Activated CD4-positive, alpha-beta T cell treated with anti-CD3 and anti-CD28 coated beads, Interleukin-2, amount 10 ng/mL, durations not matched to agents 24 days and 14 days (primary cell): ENCODE measurements around the gene CDH24. TPM values are rescaled to one million over a fixed set of nuclear protein-coding genes. Genes with fewer than 3 reads are reported as not detected.
"Not testable (repeated sequence)": the region's sequence is repeated elsewhere in the genome, so short reads cannot be mapped to it uniquely, and the experiment has no call there.

Source experiments
- DNase-seq: peaks from one replicate; pipeline ENCODE4 v3.0.0; 2022
- H3K27ac Mint-ChIP-seq: one replicate; pipeline ENCODE4 v1.8.0; 2022; ENCODE audit warnings: mild to moderate bottlenecking, mixed read lengths
- H3K27me3 Mint-ChIP-seq: one replicate; pipeline ENCODE4 v1.8.0; 2022; ENCODE audit warnings: mixed read lengths
- H3K36me3 Mint-ChIP-seq: one replicate; pipeline ENCODE4 v1.8.0; 2022; ENCODE audit warnings: low read depth, mild to moderate bottlenecking, mixed read lengths
- H3K4me1 Mint-ChIP-seq: one replicate; pipeline ENCODE4 v1.8.0; 2021; ENCODE audit warnings: mixed read lengths
- H3K4me3 Mint-ChIP-seq: one replicate; pipeline ENCODE4 v1.8.0; 2022; ENCODE audit warnings: mild to moderate bottlenecking, moderate library complexity, mixed read lengths
- H3K9me3 Mint-ChIP-seq: one replicate; pipeline ENCODE4 v1.8.0; 2021; ENCODE audit warnings: mixed read lengths
- intact Hi-C: fragments of 100-400 bp; cut with micrococcal nuclease; formaldehyde crosslinking; loops from one replicate; pipeline ENCODE4 v1.15.1; 2023
- total RNA-seq: library from RNA; stranded (reverse); gene quantifications from 2 replicates; pipeline ENCODE4 v1.2.3, GENCODE V29; 2022

The CDH24 gene
- total RNA-seq, 1 donor from 2014 or later, result 1.6 TPM

GRCh38 chr14:23020143-23021128 lies 36.9 kb downstream of the CDH24 start:
- H3K4me3 Mint-ChIP-seq, result no peak overlapping the region
- peaks cover 37% of the 10 kb centered on the region for H3K4me1 Mint-ChIP-seq
- no peaks in the 10 kb centered on the region for H3K9me3 Mint-ChIP-seq
- peaks cover 27% of the 10 kb centered on the region for H3K36me3 Mint-ChIP-seq
- no peak overlapping the region for H3K27ac Mint-ChIP-seq
- H3K27me3 Mint-ChIP-seq, result no peaks in the 10 kb centered on the region
- intact Hi-C loops, result no loop called here
- DNase-seq, result no peak

DNA sequence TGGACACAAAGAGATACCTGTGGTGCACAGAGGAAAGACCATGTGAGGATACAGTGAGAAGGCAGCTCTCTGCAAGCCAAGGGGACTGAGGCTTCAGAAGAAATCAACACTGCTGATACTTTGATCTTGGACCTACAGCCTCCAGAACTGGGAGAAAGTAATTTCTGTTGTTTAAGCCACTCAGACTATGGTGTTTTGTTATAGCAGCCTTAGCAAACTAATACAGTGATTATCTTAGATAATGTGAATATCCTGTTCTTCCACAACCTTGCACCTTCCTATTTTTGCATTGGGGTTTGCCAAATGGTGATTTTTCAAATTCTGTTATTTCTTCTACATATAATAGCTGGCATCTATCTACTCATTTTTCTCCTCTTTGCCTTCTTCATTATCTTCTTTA lies 39.2 kb downstream of the CDH24 start:
- DNase-seq, result no peak
- Mint-ChIP-seq H3K36me3 (peaks cover 9% of the 10 kb centered on the region), H3K4me1 (peaks cover 19% of the 10 kb centered on the region), H3K27me3 (no peaks in the 10 kb centered on the region), H3K4me3 (no peak overlapping the region), H3K9me3 (no peaks in the 10 kb centered on the region), H3K27ac (no peak overlapping the region)
- intact Hi-C loops, result no loop called here

DNA sequence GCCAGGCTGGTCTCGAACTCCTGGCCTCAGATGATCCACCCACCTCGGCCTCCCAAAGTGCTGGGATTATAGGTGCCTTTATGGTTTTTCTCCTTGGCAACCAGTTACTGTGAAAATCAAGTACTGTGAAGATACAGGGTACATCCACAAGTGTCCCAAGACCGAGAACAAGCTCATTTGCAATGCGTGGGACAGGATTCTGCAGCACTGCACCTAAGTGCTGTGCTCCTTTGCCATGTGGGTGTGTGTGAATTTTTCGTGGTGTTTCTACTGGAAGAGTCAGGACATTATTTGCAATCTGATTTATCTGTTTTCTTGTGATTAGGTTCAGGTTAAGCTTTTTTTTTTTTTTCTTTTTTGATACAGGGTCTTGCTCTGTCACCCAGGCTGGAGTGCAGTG lies 40.2 kb downstream of the CDH24 start:
- no peaks in the 10 kb centered on the region for H3K9me3 Mint-ChIP-seq
- DNase-seq, result no peak
- H3K4me1 Mint-ChIP-seq, result peaks cover 14% of the 10 kb centered on the region
- H3K4me3 Mint-ChIP-seq, result no peak overlapping the region
- intact Hi-C loops, result no loop called here
- H3K27me3 Mint-ChIP-seq, result no peaks in the 10 kb centered on the region
- no peak overlapping the region for H3K27ac Mint-ChIP-seq
- H3K36me3 Mint-ChIP-seq, result peaks cover 4% of the 10 kb centered on the region

GRCh38 chr14:23015618-23016017 lies 41.7 kb downstream of the CDH24 start:
- Mint-ChIP-seq H3K4me1 (peaks cover 8% of the 10 kb centered on the region), H3K36me3 (peaks cover 2% of the 10 kb centered on the region), H3K9me3 (no peaks in the 10 kb centered on the region), H3K27me3 (no peaks in the 10 kb centered on the region), H3K4me3 (peak overlapping the region; percentile 42), H3K27ac (peak overlapping the region; percentile 1)
- intact Hi-C loops, result no loop called here
- DNase-seq, result no peak

DNA sequence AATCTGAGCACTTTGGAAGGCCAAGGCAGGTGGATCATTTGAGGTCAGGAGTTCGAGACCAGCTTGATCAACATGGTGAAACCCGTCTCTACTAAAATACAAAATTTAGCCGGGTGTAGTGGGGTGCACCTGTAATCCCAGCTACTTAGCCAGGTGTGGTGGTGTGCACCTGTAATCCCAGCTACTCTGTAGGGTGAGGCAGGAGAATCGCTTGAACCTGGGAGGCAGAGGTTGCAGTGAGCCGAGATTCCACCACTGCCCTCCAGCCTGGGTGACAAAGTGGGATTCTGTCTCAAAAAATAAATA lies 43.6 kb downstream of the CDH24 start:
- not testable (repeated sequence) for H3K9me3 Mint-ChIP-seq

DNA sequence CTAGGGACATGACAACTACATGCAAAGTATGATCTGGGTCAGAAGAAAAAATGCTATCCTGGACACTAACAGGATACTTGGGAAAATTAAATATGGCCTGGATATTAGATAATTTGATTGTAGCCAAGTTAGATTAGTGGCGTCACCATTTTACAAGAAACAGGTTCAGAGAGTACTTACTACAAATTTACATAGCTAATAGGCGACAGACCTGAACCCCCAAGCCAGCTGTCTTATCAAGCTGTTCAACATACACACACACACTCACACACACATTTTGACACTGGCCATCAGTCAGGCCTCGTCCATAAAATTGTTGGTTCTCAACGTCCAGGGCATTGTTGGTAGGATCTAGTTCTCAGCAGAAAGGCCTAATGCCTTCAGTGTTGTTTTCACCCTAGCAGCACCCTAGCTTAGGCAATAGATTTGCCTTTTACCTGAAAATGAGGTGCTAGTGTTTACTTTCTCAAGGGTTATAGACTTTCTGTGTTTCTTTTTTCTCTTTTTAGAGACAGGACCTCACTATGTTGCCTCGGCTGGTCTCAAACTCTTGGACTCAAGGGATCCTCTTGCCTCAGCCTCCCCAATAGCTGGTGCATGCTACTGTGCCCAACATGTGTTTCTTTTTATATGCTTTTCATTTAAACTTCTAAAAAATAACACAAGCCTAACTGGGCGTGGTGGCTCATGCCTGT lies 44.1 kb downstream of the CDH24 start:
- Mint-ChIP-seq H3K4me1 (peaks cover 20% of the 10 kb centered on the region), H3K27me3 (no peaks in the 10 kb centered on the region), H3K9me3 (no peaks in the 10 kb centered on the region), H3K27ac (no peak overlapping the region), H3K36me3 (peaks cover 2% of the 10 kb centered on the region), H3K4me3 (no peak overlapping the region)
- intact Hi-C loops, result no loop called here
- DNase-seq, result no peak

More for the DNA sequence above, 43.6 kb downstream of the CDH24 start:
- H3K27me3 Mint-ChIP-seq, H3K27ac Mint-ChIP-seq, H3K4me3 Mint-ChIP-seq, H3K36me3 Mint-ChIP-seq, DNase-seq, intact Hi-C loops: not testable (repeated sequence)
- H3K4me1 Mint-ChIP-seq, result peaks cover 16% of the 10 kb centered on the region

DNA sequence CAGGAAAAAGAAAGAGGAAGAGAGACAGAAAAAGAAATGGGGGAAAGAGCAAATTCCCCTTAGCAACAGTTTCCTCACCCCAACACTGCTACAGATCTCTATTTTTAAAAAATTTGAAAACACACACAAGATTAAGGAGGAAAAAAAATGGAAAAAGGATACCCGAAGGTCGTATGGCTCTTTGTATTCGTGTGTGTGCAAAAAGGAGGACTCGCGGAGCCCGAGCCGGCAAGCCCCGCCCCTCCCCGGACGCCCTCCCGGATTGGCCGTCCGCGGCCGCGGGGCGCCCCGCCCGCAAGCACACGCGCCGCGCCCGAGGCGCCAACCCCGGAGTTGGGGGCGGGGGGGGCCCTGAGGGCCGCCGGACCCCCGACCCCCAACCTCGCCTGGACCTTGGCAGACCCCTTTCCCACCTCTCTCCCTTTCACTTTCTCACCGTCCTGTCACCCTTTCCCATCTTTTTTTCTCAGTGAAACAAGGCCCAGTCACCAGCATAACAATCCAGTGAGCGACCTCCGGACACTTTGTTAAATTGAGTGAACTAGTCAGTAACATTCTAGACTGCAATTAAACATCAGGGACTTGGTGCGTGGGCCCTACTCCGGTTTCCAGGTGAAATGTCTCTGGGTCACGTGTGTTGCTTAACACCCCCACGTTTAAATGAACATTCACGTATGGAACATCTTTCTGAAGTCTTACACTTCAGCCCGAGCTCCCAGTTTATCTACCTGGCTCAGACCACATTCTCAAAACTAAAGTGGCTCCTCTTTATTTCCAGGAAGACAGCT lies 47.2 kb downstream of the CDH24 start, which contains the start of gene C14orf93:
Gene C14orf93, minus strand, starts transcription at position 205 of the 788 bp plus-strand sequence. CDS start 11,120 bp downstream, outside the sequence.
- peak; percentile 95 for DNase-seq
- H3K27me3 Mint-ChIP-seq, result no peaks in the 10 kb centered on the region
- H3K36me3 Mint-ChIP-seq, result no peaks in the 10 kb centered on the region
- intact Hi-C loops, result loop anchor here (1.0 to 5.0 kb wide), 2 partner anchors 47 to 81 kb away; partner anchors contain the start of genes CDH24 and PRMT5
- no peaks in the 10 kb centered on the region for H3K9me3 Mint-ChIP-seq
- peak within 1 kb of the TSS; percentile 90 for H3K4me3 Mint-ChIP-seq
- peaks cover 33% of the 10 kb centered on the region for H3K4me1 Mint-ChIP-seq
- H3K27ac Mint-ChIP-seq, result peak within 1 kb of the TSS; percentile 95

DNA sequence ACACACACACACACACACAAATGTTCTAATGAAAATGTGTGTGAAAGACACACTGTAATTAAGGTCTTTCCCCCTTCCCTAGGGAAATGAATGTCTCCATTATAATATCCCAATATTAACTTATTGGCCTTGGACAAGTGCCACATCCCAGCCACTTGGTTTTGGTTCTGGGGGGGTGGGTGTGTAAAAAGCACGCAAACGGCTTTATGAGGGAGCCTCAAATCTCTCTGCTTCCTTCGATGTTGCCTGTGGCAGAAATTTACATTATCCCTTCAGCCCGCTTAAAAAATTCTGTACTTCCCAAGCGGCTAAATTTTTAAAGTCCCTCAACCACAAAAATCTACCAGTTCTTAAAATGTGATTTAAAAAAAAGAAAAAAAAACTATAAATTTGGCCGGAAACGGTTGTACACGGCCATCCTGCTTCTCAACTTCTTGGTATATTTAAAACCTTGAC lies 47.8 kb downstream of the CDH24 start:
- intact Hi-C loops, result loop anchor here (5.0 kb wide), 1 partner anchor 48 kb away; the partner anchor contains the start of gene CDH24
- DNase-seq, result peak; percentile 63
- Mint-ChIP-seq H3K4me3 (peak overlapping the region; percentile 90), H3K9me3 (no peaks in the 10 kb centered on the region), H3K27me3 (no peaks in the 10 kb centered on the region), H3K36me3 (no peaks in the 10 kb centered on the region), H3K4me1 (peaks cover 36% of the 10 kb centered on the region), H3K27ac (peak overlapping the region; percentile 91)

GRCh38 chr14:23008831-23009230 lies 48.5 kb downstream of the CDH24 start:
- intact Hi-C loops, result loop anchor here (5.0 kb wide), 1 partner anchor 48 kb away; the partner anchor contains the start of gene CDH24
- peaks cover 36% of the 10 kb centered on the region for H3K4me1 Mint-ChIP-seq
- DNase-seq, result no peak
- H3K36me3 Mint-ChIP-seq, result no peaks in the 10 kb centered on the region
- no peaks in the 10 kb centered on the region for H3K9me3 Mint-ChIP-seq
- peak overlapping the region; percentile 95 for H3K27ac Mint-ChIP-seq
- H3K27me3 Mint-ChIP-seq, result no peaks in the 10 kb centered on the region
- peak overlapping the region; percentile 90 for H3K4me3 Mint-ChIP-seq

GRCh38 chr14:23006544-23007419 lies 50.5 kb downstream of the CDH24 start:
- Mint-ChIP-seq H3K36me3 (no peaks in the 10 kb centered on the region), H3K4me1 (peaks cover 36% of the 10 kb centered on the region), H3K9me3 (no peaks in the 10 kb centered on the region), H3K27me3 (no peaks in the 10 kb centered on the region), H3K27ac (peak overlapping the region; percentile 95), H3K4me3 (peak overlapping the region; percentile 92)
- DNase-seq, result peak; percentile 99
- intact Hi-C loops, result loop anchor here (1.0 to 5.0 kb wide), 5 partner anchors 20 to 418 kb away; partner anchors contain the start of genes CDH24, DAD1 and LRP10

DNA sequence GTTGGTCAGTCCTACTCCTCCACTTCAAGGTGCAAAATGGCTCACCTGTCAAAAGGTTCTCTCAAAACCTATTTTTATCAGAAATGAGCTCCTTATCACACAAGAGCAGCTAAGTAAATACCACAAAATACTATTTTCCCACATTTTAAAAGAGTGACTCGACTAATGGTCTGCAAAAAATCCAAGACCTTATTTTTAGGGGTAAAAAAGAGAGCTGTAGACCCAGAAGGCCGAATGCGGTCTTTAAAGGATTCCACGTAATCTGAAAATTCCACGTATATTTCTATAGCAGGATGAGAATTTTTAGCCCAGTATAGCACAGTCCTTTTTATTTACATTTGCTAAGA lies 51.2 kb downstream of the CDH24 start:
- H3K27me3 Mint-ChIP-seq, result no peaks in the 10 kb centered on the region
- no peaks in the 10 kb centered on the region for H3K36me3 Mint-ChIP-seq
- peaks cover 34% of the 10 kb centered on the region for H3K4me1 Mint-ChIP-seq
- H3K9me3 Mint-ChIP-seq, result no peaks in the 10 kb centered on the region
- peak overlapping the region; percentile 95 for H3K27ac Mint-ChIP-seq
- no peak for DNase-seq
- H3K4me3 Mint-ChIP-seq, result peak overlapping the region; percentile 92
- intact Hi-C loops, result loop anchor here (2.0 to 5.0 kb wide), 3 partner anchors 51 to 417 kb away; partner anchors contain the start of genes CDH24, DAD1 and LRP10

- peaks cover 34% of the 10 kb centered on the region for H3K4me1 Mint-ChIP-seq
- DNase-seq, result no peak
- no peaks in the 10 kb centered on the region for H3K27me3 Mint-ChIP-seq
- intact Hi-C loops, result loop anchor here (2.0 to 5.0 kb wide), 3 partner anchors 52 to 417 kb away; partner anchors contain the start of genes CDH24, DAD1 and LRP10
- peak overlapping the region; percentile 95 for H3K27ac Mint-ChIP-seq
- peak overlapping the region; percentile 92 for H3K4me3 Mint-ChIP-seq
- no peaks in the 10 kb centered on the region for H3K36me3 Mint-ChIP-seq
- H3K9me3 Mint-ChIP-seq, result no peaks in the 10 kb centered on the region
Measured at GRCh38 chr14:23005451-23006187, 51.7 kb downstream of the CDH24 start.
